Testis (tissue), 5 donors: ENCODE measurements around the gene COL25A1. TPM values are rescaled to one million over a fixed set of nuclear protein-coding genes. Genes with fewer than 3 reads are reported as not detected.

Experiments
- DNase-seq: peaks from one replicate; pipeline ENCODE4 v3.0.0-alpha.2; 2019
- H3K27ac ChIP-seq, 2 donors: fragments of 200-600 bp; sonication (generic); one replicate each; pipeline ENCODE4 v1.5.1; 2019
- H3K27me3 ChIP-seq: fragments of 200-600 bp; sonication (generic); one replicate; pipeline ENCODE4 v1.5.1; 2019
- H3K36me3 ChIP-seq: fragments of 200-600 bp; sonication (generic); one replicate; pipeline ENCODE4 v1.5.1; 2017; ENCODE audit warnings: low read depth; ENCODE audit errors: missing control alignments
- H3K4me1 ChIP-seq: fragments of 200-600 bp; sonication (generic); one replicate; pipeline ENCODE4 v1.5.1; 2019
- H3K4me3 ChIP-seq, 2 donors: fragments of 200-600 bp; sonication (generic); one replicate each; pipeline ENCODE4 v1.5.1; 2017 to 2019
- H3K9me3 ChIP-seq: fragments of 200-600 bp; sonication (generic); one replicate; pipeline ENCODE4 v1.5.1; 2017
- POLR2A ChIP-seq: fragments of 450-650 bp; IDR thresholded peaks from one replicate; pipeline ENCODE4 v1.6.1; 2017; ENCODE audit warnings: antibody characterized with exemption, mild to moderate bottlenecking, moderate library complexity
- WGBS, 2 donors: methylation state at CpG; one replicate each; pipeline ENCODE4 v1.1.5; 2018; 5-methylcytosine and 5-hydroxymethylcytosine counted together
- intact Hi-C: fragments of 100-400 bp; cut with DNase I; formaldehyde crosslinking; loops from one replicate; pipeline ENCODE4 v1.15.1; 2023; ENCODE audit warnings: low total_unique reads
- long read RNA-seq, 2 donors: transcript quantifications; one replicate each; lab custom pipeline, GENCODE V29; 2026
- polyA plus RNA-seq: library from polyadenylated mRNA; stranded (reverse); fragments of 350-450 nt; fragmentation: Illumina TruSeq; extraction: RNeasy Lipid Tissue Mini Kit (QIAGEN cat#74804); gene quantifications from one replicate; pipeline ENCODE4 v1.2.3, GENCODE V29; 2014; ENCODE audit warnings: low read depth, low replicate concordance; ENCODE audit not compliant: insufficient read depth
- total RNA-seq, 2 donors: library from RNA; depleted of rRNA; stranded (reverse); fragments of >200 nt; gene quantifications; one replicate each; pipeline ENCODE4 v1.2.3, GENCODE V29; 2016
- TF ChIP-seq, protein P1 (sequence below), 3 experiments: fragments of 450-650 bp in 2 of 3; fragments of 200-600 bp in 1 of 3; sonication (generic) in 1 of 3; IDR thresholded peaks; one replicate each; pipeline ENCODE4 v1.5.1; 2016 to 2019; ENCODE audit warnings: antibody characterized with exemption in 3 of 3, mild to moderate bottlenecking in 2 of 3, moderate library complexity in 1 of 3

The COL25A1 gene
- 10 to 100 TPM; 11.7 to 19.2 TPM for total RNA-seq
- polyA plus RNA-seq = 17.2 TPM
- long read RNA-seq, donor 1 = 0 reads
- long read RNA-seq, donor 2 = 0 reads

DNA sequence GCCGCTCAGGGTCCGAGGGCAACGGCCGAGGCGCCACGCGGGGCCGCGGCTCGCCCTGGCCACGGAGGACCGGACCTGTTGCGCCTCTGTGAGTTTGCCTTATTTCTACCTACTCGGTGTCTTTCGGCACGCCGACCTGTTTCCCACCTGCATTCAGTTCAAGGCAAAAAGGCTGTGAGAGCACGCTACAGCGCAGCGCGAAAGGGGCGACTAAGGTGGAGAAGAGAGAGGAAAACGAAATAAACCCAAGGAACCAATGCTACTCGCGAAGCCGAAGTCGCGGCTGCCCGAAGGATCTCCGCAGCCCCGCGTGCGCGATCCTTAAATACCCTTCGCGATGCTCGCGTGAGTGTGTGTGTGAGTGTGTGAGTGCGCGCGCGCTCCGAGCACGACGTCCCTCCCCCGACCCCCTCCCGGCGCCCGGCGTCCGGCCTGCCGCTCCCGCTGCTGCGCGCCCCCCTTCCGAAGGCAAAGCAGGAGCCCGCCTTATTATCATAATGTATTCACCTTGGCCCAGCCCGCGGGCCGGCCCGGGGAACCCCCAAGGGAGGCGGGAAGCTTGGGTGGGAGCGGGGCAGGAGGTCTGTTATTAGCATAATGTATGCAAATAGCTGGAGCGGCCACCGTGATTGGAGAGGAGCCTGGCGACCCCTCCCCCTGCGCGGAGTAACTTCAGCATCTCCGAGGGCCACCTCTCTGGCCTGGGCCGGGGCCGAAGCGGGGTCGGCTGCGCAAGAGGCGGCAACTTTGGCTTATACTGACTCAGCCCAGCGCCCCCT, at the start of gene COL25A1:
COL25A1 (minus strand) TSS at position 298 of the 779 bp plus-strand sequence.
- Histone ChIP-seq H3K9me3 (no peaks in the 10 kb centered on the region), H3K4me3 (peak within 1 kb of the TSS; percentile 51 to 64), H3K36me3 (no peaks in the 10 kb centered on the region), H3K27me3 (no peaks in the 10 kb centered on the region), H3K27ac (peak within 1 kb of the TSS in 1 of 2 donors; percentile 55), H3K4me1 (no peaks in the 10 kb centered on the region)
- TF ChIP-seq POLR2A = no peak
- TF ChIP-seq, protein P1, sequence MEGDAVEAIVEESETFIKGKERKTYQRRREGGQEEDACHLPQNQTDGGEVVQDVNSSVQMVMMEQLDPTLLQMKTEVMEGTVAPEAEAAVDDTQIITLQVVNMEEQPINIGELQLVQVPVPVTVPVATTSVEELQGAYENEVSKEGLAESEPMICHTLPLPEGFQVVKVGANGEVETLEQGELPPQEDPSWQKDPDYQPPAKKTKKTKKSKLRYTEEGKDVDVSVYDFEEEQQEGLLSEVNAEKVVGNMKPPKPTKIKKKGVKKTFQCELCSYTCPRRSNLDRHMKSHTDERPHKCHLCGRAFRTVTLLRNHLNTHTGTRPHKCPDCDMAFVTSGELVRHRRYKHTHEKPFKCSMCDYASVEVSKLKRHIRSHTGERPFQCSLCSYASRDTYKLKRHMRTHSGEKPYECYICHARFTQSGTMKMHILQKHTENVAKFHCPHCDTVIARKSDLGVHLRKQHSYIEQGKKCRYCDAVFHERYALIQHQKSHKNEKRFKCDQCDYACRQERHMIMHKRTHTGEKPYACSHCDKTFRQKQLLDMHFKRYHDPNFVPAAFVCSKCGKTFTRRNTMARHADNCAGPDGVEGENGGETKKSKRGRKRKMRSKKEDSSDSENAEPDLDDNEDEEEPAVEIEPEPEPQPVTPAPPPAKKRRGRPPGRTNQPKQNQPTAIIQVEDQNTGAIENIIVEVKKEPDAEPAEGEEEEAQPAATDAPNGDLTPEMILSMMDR (IDR thresholded peaks at IDR 0.05) = no peak
- intact Hi-C loops = no loop called here
- peak; percentile 87 for DNase-seq
- WGBS, 2 donors = 0 to 1% methylated on average over 31 to 68 of the region's 76 CpGs

DNA sequence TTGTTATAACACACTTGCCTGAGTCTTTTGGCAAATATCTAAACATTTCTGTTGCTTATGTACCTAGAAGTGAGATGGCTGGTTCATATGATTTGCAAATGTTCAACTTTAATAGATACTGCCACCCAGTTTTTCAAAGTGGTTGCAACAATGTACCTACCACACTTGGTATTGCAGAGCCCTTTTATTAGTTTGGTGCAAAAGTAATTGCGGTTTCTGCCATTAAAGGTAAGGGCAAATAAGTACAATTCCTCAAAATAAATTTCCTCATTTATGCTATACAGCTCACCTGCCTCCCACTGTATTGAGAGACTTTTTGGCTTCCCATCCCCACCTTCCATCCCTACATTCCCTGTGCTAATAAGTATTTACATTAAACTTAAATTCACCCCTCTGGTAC, 47.7 kb upstream of the COL25A1 start:
- no peaks in the 10 kb centered on the region for H3K27me3 ChIP-seq
- no peaks in the 10 kb centered on the region for H3K36me3 ChIP-seq
- no peak overlapping the region for H3K27ac ChIP-seq
- no peak for TF ChIP-seq POLR2A
- TF ChIP-seq, protein P1 (IDR thresholded peaks at IDR 0.05) = no peak
- no peaks in the 10 kb centered on the region for H3K9me3 ChIP-seq
- no peak overlapping the region for H3K4me3 ChIP-seq
- intact Hi-C loops = no loop called here
- WGBS, 2 donors = 95 to 97% methylated on average over 1 of the region's 1 CpG
- H3K4me1 ChIP-seq = no peaks in the 10 kb centered on the region
- no peak for DNase-seq

DNA sequence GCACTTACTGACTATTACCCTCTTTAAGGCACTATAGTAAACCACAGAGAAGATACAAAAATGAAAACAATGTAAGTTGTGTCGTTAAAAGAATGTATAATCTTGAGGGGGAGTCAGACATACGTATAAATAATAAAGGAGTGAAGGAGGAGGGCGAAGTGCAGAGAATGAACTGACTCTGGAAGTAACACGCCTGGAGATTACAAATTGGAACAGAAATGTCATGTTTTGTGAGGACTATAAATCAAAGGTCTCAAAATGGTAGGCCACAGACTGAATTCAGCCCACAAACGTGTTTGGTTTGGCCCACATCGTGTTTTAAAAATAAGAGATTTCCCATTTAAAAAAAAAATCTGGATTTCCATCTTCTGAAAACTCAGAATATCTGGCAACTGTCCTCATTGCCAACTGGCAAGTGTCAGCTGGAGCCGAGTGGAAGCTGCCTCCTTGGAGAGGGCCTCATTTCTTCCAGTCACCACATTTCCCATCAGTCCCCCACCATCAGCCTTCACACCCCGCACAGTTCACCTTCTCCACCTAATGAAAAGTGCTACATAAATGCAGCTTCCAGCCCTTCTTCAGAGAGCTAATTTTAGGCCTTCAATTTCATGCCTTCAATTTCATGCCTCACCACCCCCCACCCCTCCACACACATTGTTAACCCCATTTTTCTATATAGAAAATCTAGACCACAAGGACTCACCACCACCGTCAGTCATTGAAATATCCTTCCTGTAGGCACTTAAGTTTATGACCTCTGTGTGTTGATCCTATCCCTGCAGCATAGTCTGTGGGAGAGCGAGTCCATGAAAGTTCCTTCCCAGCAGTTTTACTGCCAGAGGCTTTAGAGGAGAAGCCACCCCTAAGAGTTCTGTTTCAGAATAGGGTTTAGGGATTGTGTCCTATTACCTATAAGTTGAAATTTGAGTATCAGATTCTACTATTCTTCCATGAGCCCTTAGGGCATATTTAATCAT, 32.0 kb upstream of the COL25A1 start:
- DNase-seq = no peak
- intact Hi-C loops = no loop called here
- H3K4me3 ChIP-seq = no peak overlapping the region
- H3K36me3 ChIP-seq = no peaks in the 10 kb centered on the region
- H3K9me3 ChIP-seq = no peaks in the 10 kb centered on the region
- no peaks in the 10 kb centered on the region for H3K27me3 ChIP-seq
- 65 to 75% methylated on average over 10 of the region's 10 CpGs for WGBS, 2 donors
- H3K4me1 ChIP-seq = no peaks in the 10 kb centered on the region
- TF ChIP-seq, protein P1 (IDR thresholded peaks at IDR 0.05) = no peak
- TF ChIP-seq POLR2A = no peak
- H3K27ac ChIP-seq = no peak overlapping the region

DNA sequence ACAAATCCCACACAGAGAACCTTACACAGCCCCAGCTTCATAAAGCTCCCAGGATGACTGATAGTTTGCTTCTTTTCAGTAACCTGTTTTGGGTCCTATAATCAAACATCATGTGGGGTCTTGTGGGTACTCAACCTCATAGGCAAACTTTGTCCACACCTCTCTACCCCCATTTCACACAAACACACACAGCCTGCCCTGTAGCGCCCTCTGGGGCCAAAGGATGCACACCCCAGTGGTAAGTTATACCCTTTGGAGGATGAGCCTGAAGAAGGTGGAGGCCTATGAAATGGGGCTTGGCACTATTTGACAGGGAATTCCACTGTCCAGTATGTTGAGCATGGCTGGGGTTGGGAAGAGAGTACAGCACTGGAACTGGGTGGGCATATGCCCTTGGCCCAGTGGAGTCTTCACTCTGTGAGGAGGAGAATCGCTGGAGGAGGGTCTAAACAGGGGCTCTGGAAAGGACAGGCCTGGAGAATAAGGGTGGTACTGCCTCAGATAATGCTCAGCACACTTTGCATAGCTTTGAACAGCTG, 30.5 kb upstream of the COL25A1 start:
- 94 to 95% methylated on average over 2 of the region's 2 CpGs for WGBS, 2 donors
- H3K36me3 ChIP-seq = no peaks in the 10 kb centered on the region
- no peaks in the 10 kb centered on the region for H3K27me3 ChIP-seq
- no peaks in the 10 kb centered on the region for H3K9me3 ChIP-seq
- no peak overlapping the region for H3K4me3 ChIP-seq
- no peak for TF ChIP-seq POLR2A
- TF ChIP-seq, protein P1 (IDR thresholded peaks at IDR 0.05) = no peak
- no peak overlapping the region for H3K27ac ChIP-seq
- H3K4me1 ChIP-seq = no peaks in the 10 kb centered on the region
- intact Hi-C loops = no loop called here
- no peak for DNase-seq
